GM12878 (cell line): ENCODE measurements around the gene PAPOLG. TPM values are rescaled to one million over a fixed set of nuclear protein-coding genes. Genes with fewer than 3 reads are reported as not detected.

Experiments
- ATAC-seq: fragments of 200-7000 bp; cut with Tn5 transposase; 3 replicates; pipeline ENCODE4 v1.9.1; 2020; ENCODE audit warnings: mild to moderate bottlenecking, moderate library complexity
- BruUV-seq: library from RNA; stranded (reverse); fragments of 400-500 nt; replicated peaks from 2 replicates; lab custom pipeline; 2021; lab: Mats Ljungman, UMichigan
- CTCF ChIA-PET: fragments of 300-600 bp; sonication (Branson Sonifier 250); formaldehyde crosslinking; extraction: SDS; loops from one replicate; lab custom pipeline; 2021; ENCODE audit warnings: inconsistent platforms; lab: Yijun Ruan, JAX
- POLR2A ChIA-PET: fragments of 350-600 bp; formaldehyde crosslinking; extraction: SDS; loops from one replicate; lab custom pipeline; 2021; ENCODE audit warnings: inconsistent platforms; lab: Charles Lee
- RAD21 ChIA-PET: fragments of 300-600 bp; sonication (Branson Sonifier 250); formaldehyde crosslinking; loops from one replicate; lab custom pipeline; 2023; ENCODE audit warnings: antibody characterized with exemption; ENCODE audit not compliant: unreplicated experiment; lab: Charles Lee
- SMC1A ChIA-PET: fragments of 300-600 bp; sonication (Branson Sonifier 250); formaldehyde crosslinking; loops from one replicate; lab custom pipeline; 2023; ENCODE audit not compliant: unreplicated experiment, uncharacterized antibody; lab: Charles Lee
- DNase-seq: peaks from one replicate; pipeline ENCODE4 v3.0.0-alpha.2; 2011; ENCODE audit warnings: low read depth, low spot score
- FAIRE-seq: peaks from 3 replicates; lab custom pipeline; 2011; peaks lifted over from hg19 to GRCh38; lab: Jason Lieb, UNC
- H2AFZ ChIP-seq: 2 replicates; pipeline ENCODE4 v1.6.0; 2011; ENCODE audit warnings: low read depth, low read length, control low read depth; ENCODE audit not compliant: control insufficient read depth
- H3K27ac ChIP-seq: 2 replicates; pipeline ENCODE4 v1.5.1; 2011; ENCODE audit warnings: control low read depth; ENCODE audit not compliant: control insufficient read depth, insufficient read depth
- H3K27me3 ChIP-seq, 2 experiments: replicated peaks in 1 of 2; 2 replicates each; pipeline versions ENCODE4 v1.6.0 to v1.6.1; 2011; ENCODE audit warnings: low read length in 1 of 2; ENCODE audit not compliant: control insufficient read depth in 2 of 2, insufficient read depth in 2 of 2
- H3K36me3 ChIP-seq, 2 experiments: 2 replicates each; pipeline ENCODE4 v1.5.1; 2011; ENCODE audit warnings: low read length in 1 of 2; ENCODE audit not compliant: control insufficient read depth in 2 of 2, insufficient read depth in 2 of 2
- H3K4me1 ChIP-seq: 2 replicates; pipeline ENCODE4 v1.6.1; 2011; ENCODE audit warnings: mild to moderate bottlenecking, low read length, moderate library complexity, mixed read lengths; ENCODE audit not compliant: control insufficient read depth, insufficient read depth
- H3K4me2 ChIP-seq: 2 replicates; pipeline ENCODE4 v1.6.0; 2011; ENCODE audit warnings: control low read depth; ENCODE audit not compliant: control insufficient read depth, insufficient read depth
- H3K4me3 ChIP-seq: fragments of 200-600 bp; sonication (generic); 2 replicates; pipeline ENCODE4 v1.5.1; 2016
- H3K79me2 ChIP-seq: 2 replicates; pipeline ENCODE4 v1.6.0; 2011; ENCODE audit warnings: low read length; ENCODE audit not compliant: control insufficient read depth, insufficient read depth
- H3K9ac ChIP-seq: 2 replicates; pipeline ENCODE4 v1.8.0; 2011; ENCODE audit warnings: low read length, control low read depth, mixed read lengths; ENCODE audit not compliant: control insufficient read depth, insufficient read depth
- H3K9me3 ChIP-seq: replicated peaks from 3 replicates; pipeline ENCODE4 v1.5.1; 2011; ENCODE audit warnings: mild to moderate bottlenecking, low read length; ENCODE audit not compliant: control insufficient read depth, insufficient read depth
- H4K20me1 ChIP-seq: 2 replicates; pipeline ENCODE4 v1.6.0; 2011; ENCODE audit not compliant: control insufficient read depth, insufficient read depth
- FOXK2 ChIP-seq: fragments of 450-650 bp; IDR thresholded peaks from 2 replicates; pipeline ENCODE4 v1.6.1; 2017; ENCODE audit warnings: mild to moderate bottlenecking, moderate library complexity
- KDM1A ChIP-seq: fragments of 200-600 bp; sonication (generic); IDR thresholded peaks from 2 replicates; pipeline ENCODE4 v1.6.1; 2016; ENCODE audit warnings: borderline replicate concordance
- PBX3 ChIP-seq: IDR thresholded peaks from 2 replicates; pipeline ENCODE4 v1.6.1; 2011; ENCODE audit warnings: mild to moderate bottlenecking, low read depth, low read length, moderate library complexity; ENCODE audit not compliant: insufficient replicate concordance
- RAD51 ChIP-seq: fragments of 450-650 bp; IDR thresholded peaks from 2 replicates; pipeline ENCODE4 v1.6.1; 2016; ENCODE audit warnings: moderate library complexity, mild to moderate bottlenecking, inconsistent platforms
- RBBP5 ChIP-seq: fragments of 200-600 bp; sonication (generic); conservative IDR thresholded peaks from 2 replicates; pipeline ENCODE4 v1.6.1; 2016
- SP1 ChIP-seq: IDR thresholded peaks from one replicate; pipeline ENCODE4 v1.6.1; 2011; ENCODE audit warnings: low read depth, low read length
- STAT1 ChIP-seq: fragments of 450-650 bp; conservative IDR thresholded peaks from 2 replicates; pipeline ENCODE4 v1.6.1; 2014; ENCODE audit warnings: antibody characterized with exemption, mild to moderate bottlenecking
- SUZ12 ChIP-seq: fragments of 200-600 bp; sonication (generic); IDR thresholded peaks from one replicate; pipeline ENCODE4 v1.6.1; 2018; ENCODE audit warnings: antibody characterized with exemption, mild to moderate bottlenecking; ENCODE audit not compliant: unreplicated experiment
- WGBS: methylation state at CpG from one replicate; pipeline ENCODE4 v1.1.6; 2016; ENCODE audit warnings: low lambda C conversion rate; ENCODE audit not compliant: insufficient replicate concordance, insufficient coverage; ENCODE audit errors: missing lambda C conversion rate; 5-methylcytosine and 5-hydroxymethylcytosine counted together
- in situ Hi-C: fragments of 300-500 bp; cut with MboI; formaldehyde crosslinking; loops from 9 replicates; pipeline ENCODE4 v1.14.3; 2018; ENCODE audit warnings: mixed read lengths
- intact Hi-C: fragments of 100-400 bp; cut with micrococcal nuclease; formaldehyde crosslinking; loops from one replicate; pipeline ENCODE4 v1.14.2; 2022; ENCODE audit not compliant: unreplicated experiment
- polyA plus RNA-seq, 11 experiments: library from polyadenylated mRNA; depleted of rRNA in 4 of 11; unstranded in 6 of 11; stranded (reverse) in 5 of 11; fragments of >200 nt; fragmentation: Nextera tagmentation in 4 of 11; fragmentation: Illumina TruSeq in 1 of 11; extraction: Ambion mirVana in 4 of 11; extraction: Trizol in 1 of 11; gene quantifications; 1 replicate in 1 of 11; 2 replicates in 10 of 11; pipeline versions ENCODE4 v1.2.1 to v1.2.3, GENCODE V29; 2011 to 2016; ENCODE audit warnings: inconsistent platforms in 2 of 11, missing spikeins in 2 of 11, low read depth in 1 of 11
- total RNA-seq, 4 experiments: library from RNA; depleted of rRNA in 3 of 4; stranded (reverse); fragments of >200 nt in 3 of 4; fragmentation: Illumina TruSeq in 1 of 4; extraction: Trizol in 1 of 4; gene quantifications; 2 replicates each; pipeline versions ENCODE4 v1.2.1 to v1.2.3, GENCODE V29; 2013 to 2021
- TF ChIP-seq, protein P1 (sequence below): fragments of 450-650 bp; IDR thresholded peaks from 2 replicates; pipeline ENCODE4 v1.6.1; 2018; ENCODE audit warnings: borderline replicate concordance, mild to moderate bottlenecking; ENCODE audit not compliant: partially characterized antibody
- TF ChIP-seq, protein P2 (sequence below): IDR thresholded peaks from 2 replicates; pipeline ENCODE4 v1.6.1; 2012; ENCODE audit warnings: low read depth, low read length, improper control_type of control experiment

Gene PAPOLG
- total and polyA plus RNA-seq, 10 of the 15 experiments (the other 5 are each of a cell fraction or from before 2014, with no cell fraction given) = 4.2 to 15.8 (median 10.7) TPM

- H3K27ac ChIP-seq = no peak overlapping the region
- H3K9ac ChIP-seq = no peak overlapping the region
- no peak overlapping the region for H3K4me2 ChIP-seq
- ChIA-PET CTCF (interaction anchor here (1.0 to 1.9 kb wide), 3 partner anchors 60 to 177 kb away, joined by 4 to 15 read pairs (median 4); partner anchors contain the start of gene REL), RAD21 (interaction anchor here (0.9 to 1.5 kb wide), 5 partner anchors 8 to 144 kb away, joined by 3 to 6 read pairs (median 4); partner anchors contain the start of gene REL), POLR2A (interaction anchor here (0.6 to 1.2 kb wide), 2 partner anchors 14 to 49 kb away, joined by 3 to 7 read pairs; no protein-coding TSS in a partner anchor), SMC1A (interaction anchor here (1.0 to 6.8 kb wide), 9 partner anchors 9 to 178 kb away, joined by 3 to 69 read pairs (median 3); partner anchors contain the start of gene REL)
- no peaks in the 10 kb centered on the region for H4K20me1 ChIP-seq
- BruUV-seq = no TSS peak
- intact Hi-C loops (no loop called here), in situ Hi-C loops (no loop called here)
- no peaks in the 10 kb centered on the region for H3K9me3 ChIP-seq
- no peak for TF ChIP-seq KDM1A
- no peak for TF ChIP-seq SUZ12
- TF ChIP-seq RAD51 = no peak
- no peak for TF ChIP-seq RBBP5
- TF ChIP-seq PBX3 = no peak
- TF ChIP-seq SP1 = no peak
- TF ChIP-seq, protein P1, sequence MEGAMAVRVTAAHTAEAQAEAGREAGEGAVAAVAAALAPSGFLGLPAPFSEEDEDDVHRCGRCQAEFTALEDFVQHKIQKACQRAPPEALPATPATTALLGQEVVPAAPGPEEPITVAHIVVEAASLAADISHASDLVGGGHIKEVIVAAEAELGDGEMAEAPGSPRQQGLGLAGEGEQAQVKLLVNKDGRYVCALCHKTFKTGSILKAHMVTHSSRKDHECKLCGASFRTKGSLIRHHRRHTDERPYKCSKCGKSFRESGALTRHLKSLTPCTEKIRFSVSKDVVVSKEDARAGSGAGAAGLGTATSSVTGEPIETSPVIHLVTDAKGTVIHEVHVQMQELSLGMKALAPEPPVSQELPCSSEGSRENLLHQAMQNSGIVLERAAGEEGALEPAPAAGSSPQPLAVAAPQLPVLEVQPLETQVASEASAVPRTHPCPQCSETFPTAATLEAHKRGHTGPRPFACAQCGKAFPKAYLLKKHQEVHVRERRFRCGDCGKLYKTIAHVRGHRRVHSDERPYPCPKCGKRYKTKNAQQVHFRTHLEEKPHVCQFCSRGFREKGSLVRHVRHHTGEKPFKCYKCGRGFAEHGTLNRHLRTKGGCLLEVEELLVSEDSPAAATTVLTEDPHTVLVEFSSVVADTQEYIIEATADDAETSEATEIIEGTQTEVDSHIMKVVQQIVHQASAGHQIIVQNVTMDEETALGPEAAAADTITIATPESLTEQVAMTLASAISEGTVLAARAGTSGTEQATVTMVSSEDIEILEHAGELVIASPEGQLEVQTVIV = no peak
- no peak for TF ChIP-seq FOXK2
- TF ChIP-seq, protein P2, sequence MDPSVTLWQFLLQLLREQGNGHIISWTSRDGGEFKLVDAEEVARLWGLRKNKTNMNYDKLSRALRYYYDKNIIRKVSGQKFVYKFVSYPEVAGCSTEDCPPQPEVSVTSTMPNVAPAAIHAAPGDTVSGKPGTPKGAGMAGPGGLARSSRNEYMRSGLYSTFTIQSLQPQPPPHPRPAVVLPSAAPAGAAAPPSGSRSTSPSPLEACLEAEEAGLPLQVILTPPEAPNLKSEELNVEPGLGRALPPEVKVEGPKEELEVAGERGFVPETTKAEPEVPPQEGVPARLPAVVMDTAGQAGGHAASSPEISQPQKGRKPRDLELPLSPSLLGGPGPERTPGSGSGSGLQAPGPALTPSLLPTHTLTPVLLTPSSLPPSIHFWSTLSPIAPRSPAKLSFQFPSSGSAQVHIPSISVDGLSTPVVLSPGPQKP = no peak
- no peak for TF ChIP-seq STAT1
- no peaks in the 10 kb centered on the region for H3K27me3 ChIP-seq
- no peak overlapping the region for H2AFZ ChIP-seq
- no peaks in the 10 kb centered on the region for H3K36me3 ChIP-seq
- no peaks in the 10 kb centered on the region for H3K79me2 ChIP-seq
- H3K4me1 ChIP-seq = no peaks in the 10 kb centered on the region; the same call in 1 of the 2 replicates
- FAIRE-seq = no peak
- no peak for DNase-seq
- ATAC-seq = no peak
- H3K4me3 ChIP-seq = no peak overlapping the region
- WGBS = 98% methylated on average over 3 of the region's 3 CpGs
Observed at GRCh38 chr2:60821133-60821469, 65.0 kb downstream of the PAPOLG start.
